Stimulated activated naive CD8-positive, alpha-beta T cell treated with anti-CD3 and anti-CD28 coated beads, Interleukin-15, amount 100 ng/mL, for 72 hours (primary cell): ENCODE measurements around the gene ZNF736.
"Not testable (repeated sequence)": the region's sequence is repeated elsewhere in the genome, so short reads cannot be mapped to it uniquely, and the experiment has no call there.

Experiments used
- ATAC-seq: fragments of 150-1000 bp; cut with Tn5 transposase; 2 replicates; pipeline ENCODE4 v1.10.0; 2021; ENCODE audit warnings: mild to moderate bottlenecking, moderate library complexity
- DNase-seq, 2 donors: peaks; one replicate each; pipeline ENCODE4 v3.0.0; 2021 to 2022
- H3K27ac Mint-ChIP-seq, 2 donors: one replicate each; pipeline ENCODE4 v1.8.0; 2022; ENCODE audit warnings: mild to moderate bottlenecking in 2 of 2, mixed read lengths in 2 of 2, moderate library complexity in 2 of 2
- H3K27me3 Mint-ChIP-seq: one replicate; pipeline ENCODE4 v1.8.0; 2022; ENCODE audit warnings: mixed read lengths
- H3K4me1 Mint-ChIP-seq: one replicate; pipeline ENCODE4 v1.8.0; 2022; ENCODE audit warnings: mild to moderate bottlenecking, mixed read lengths
- H3K4me3 Mint-ChIP-seq, 2 donors: one replicate each; pipeline ENCODE4 v1.8.0; 2022; ENCODE audit warnings: mild to moderate bottlenecking in 2 of 2, mixed read lengths in 2 of 2, moderate library complexity in 1 of 2
- H3K9me3 Mint-ChIP-seq, 2 donors: one replicate each; pipeline ENCODE4 v1.8.0; 2022; ENCODE audit warnings: mixed read lengths in 2 of 2

ZNF736 gene

DNA sequence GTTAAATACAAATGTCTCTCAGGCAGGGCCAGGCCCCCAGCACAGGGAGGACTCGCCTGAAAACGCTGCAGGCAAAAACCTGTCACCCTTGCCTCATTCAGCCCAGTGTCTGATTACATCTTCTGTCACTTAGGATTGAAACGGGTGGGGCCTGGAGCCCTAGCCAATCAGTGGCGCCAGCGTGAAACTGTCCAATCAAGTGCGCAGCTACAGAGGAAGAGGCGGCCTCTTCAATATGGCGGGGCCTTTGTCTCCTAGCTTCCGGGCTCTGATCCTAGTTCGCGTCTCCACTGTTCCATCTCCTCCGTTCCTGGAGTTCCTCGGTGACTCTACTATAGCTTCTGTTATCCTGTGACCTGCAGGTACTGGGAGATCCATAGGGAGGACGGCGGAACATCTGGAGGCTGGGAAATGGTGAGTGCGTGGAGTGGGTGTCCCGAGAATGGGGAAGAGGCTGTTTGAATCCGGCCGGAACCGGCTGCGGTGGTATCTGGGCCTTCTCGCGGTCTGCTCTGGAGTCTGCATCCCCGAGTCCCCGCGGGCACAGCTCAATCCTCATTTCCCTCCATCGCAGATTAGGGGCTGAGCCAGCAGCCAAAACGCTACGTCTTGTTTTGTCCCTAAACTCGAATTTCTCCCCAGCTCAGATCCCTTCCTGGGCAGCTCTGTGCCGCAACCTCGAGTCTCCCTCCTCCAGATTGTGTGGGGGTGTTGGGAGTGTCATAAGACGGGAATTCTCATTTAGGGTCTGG is at the start of gene ZNF736:
Gene ZNF736, plus strand, starts transcription at position 222 of the 752 bp plus-strand sequence. Its CDS starts 190 bp downstream, at position 412.
- H3K4me1 Mint-ChIP-seq = peaks cover 26% of the 10 kb centered on the region

DNA sequence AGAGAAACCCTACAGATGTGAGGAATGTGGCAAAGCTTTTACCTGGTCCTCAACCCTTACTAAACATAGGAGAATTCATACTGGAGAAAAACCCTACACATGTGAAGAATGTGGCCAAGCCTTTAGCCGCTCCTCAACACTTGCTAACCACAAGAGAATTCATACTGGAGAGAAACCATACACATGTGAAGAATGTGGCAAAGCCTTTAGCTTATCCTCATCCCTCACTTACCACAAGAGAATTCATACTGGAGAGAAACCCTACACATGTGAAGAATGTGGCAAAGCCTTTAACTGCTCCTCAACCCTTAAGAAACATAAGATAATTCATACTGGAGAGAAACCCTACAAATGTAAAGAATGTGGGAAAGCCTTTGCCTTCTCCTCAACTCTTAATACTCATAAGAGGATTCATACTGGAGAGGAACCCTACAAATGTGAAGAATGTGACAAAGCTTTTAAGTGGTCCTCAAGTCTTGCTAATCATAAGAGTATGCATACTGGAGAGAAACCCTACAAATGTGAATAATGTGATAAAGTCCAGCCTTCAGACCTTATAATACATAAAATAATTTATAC is 47.3 kb upstream of the ZNF736 start:
- Mint-ChIP-seq H3K9me3 (peaks cover 19 to 31% of the 10 kb centered on the region in 2 donors), H3K27ac (no peak overlapping the region), H3K27me3 (no peaks in the 10 kb centered on the region), H3K4me3 (no peak overlapping the region), H3K4me1 (no peaks in the 10 kb centered on the region)
- ATAC-seq = no peak
- DNase-seq = no peak

More for the DNA sequence above, at the start of gene ZNF736:
- peak within 1 kb of the TSS; percentile 98 to 99 for H3K27ac Mint-ChIP-seq
- ATAC-seq (peak; percentile 100), DNase-seq (peak; percentile 77 to 91)
- H3K4me3 Mint-ChIP-seq = peak within 1 kb of the TSS; percentile 95 to 97
- peaks cover 0 to 3% of the 10 kb centered on the region in 2 donors for H3K9me3 Mint-ChIP-seq
- H3K27me3 Mint-ChIP-seq = no peaks in the 10 kb centered on the region

DNA sequence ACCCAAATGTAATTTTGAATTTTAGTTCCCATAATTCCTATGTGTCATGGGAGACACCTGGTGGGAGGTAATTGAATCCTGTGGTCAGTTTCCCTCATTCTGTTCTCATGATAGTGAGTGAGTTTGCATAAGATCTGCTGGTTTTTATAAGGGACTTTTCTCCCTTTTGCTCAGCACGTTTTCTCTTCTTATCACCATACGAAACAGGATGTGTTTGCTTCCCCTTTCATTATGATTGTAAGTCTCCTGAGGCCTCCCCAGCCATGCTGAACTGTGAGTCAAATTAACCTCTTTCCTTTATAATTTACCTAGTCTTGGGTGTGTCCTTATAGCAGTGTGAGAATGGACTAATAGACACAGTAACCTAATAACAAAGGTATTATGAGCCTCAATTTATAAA is 36.1 kb upstream of the ZNF736 start:
- Mint-ChIP-seq H3K9me3 (peaks cover 10 to 13% of the 10 kb centered on the region in 2 donors), H3K27ac (no peak overlapping the region), H3K27me3 (no peaks in the 10 kb centered on the region), H3K4me1 (no peaks in the 10 kb centered on the region), H3K4me3 (no peak overlapping the region)
- no peak for ATAC-seq
- DNase-seq = no peak

DNA sequence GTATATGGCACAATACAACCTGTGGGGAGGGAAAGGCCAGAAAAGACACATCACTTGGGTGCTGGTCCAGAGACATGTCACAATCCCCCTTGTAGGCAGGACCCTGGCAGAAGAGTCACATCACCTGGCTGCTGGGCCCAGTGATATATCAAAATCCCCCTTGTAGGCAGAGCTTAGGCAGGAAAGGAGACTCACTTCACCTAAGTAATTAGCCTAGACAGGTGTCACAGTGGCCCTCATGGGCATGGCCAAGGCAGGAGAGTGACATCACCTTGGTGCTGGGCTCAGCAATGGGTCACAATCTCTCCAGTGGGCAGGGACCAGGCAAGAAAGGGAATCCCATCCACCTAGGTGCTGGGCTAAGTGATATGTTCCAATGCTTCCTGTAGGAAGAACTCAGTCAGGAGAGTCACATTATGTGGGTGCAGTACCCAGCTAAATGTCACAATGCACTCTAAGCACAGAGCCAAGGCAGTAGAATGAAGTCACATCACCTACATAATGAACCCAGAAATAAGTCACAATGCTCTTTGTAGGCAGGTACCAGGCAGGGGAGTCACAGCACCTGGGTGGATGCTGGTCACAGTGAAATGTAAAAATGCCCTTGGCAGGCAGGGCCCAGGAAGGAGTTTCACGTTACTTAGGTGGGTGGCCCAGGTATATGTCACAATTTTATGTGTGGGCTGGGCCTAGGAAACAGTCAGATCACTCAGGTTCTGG is 18.9 kb upstream of the ZNF736 start:
- no peak for ATAC-seq

DNA sequence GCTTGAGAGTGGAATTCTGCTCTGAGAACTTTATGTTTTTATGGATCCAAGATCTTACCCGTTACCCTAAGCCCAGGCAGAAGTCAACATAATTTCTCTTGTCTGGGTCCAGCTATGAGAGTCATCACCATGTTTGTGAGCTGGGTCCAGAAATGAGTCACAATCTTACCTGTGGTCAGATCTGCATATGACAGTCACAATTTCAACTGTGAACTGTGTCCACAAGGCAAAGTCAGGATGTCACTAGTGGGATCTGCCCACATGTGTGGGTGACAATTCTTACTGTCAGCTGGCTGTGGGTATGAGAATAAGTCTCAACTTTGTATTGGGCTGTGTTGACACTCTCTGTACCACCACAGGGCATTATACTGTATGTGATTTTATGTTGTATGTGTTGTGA is 16.3 kb upstream of the ZNF736 start:
- not testable (repeated sequence) for H3K4me1 Mint-ChIP-seq, H3K27me3 Mint-ChIP-seq, H3K27ac Mint-ChIP-seq, H3K9me3 Mint-ChIP-seq, H3K4me3 Mint-ChIP-seq
- ATAC-seq (peak; percentile 78), DNase-seq (peak in 1 of 2 donors; percentile 24)

More for the DNA sequence above, 18.9 kb upstream of the ZNF736 start:
- H3K27ac Mint-ChIP-seq = no peak overlapping the region
- no peaks in the 10 kb centered on the region for H3K4me1 Mint-ChIP-seq
- no peaks in the 10 kb centered on the region for H3K27me3 Mint-ChIP-seq
- H3K4me3 Mint-ChIP-seq = no peak overlapping the region
- H3K9me3 Mint-ChIP-seq = no peaks in the 10 kb centered on the region
- DNase-seq = no peak

DNA sequence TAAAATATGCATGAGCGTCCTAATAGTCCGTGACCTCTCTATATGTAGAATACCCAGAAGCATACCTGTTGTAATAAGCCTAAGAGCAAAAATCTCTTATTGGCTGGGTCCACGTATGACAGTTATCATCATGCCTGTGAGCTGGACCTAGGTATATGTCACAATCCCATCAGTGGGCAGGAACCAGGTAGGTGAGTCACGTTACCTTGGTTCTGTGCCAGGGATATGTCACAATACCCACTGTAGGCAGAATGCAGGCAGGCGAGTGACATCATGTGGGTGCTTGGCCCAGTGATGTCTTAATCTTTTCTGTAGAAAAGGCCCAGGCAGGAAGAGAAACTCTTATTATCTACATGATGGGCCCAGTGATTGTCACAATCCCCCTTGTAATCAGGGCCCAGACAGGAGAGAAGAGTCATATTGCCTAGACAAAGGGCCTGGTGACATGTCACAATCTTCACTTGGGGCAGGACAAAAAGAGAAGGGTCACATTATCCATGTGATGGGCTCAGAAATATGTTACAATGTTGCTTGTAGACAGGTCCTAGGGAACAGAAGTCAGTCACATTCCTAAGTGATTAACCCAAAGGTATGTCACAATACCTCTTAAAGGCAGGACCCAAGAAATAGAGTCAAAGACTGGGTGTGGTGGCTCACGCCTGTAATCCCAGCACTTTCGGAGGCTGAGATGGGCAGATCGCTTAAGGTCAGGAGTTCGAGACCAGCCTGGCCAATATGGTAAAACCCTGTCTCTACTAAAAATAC is 12.9 kb upstream of the ZNF736 start:
- no peak for DNase-seq
- H3K27me3 Mint-ChIP-seq = no peaks in the 10 kb centered on the region
- no peak overlapping the region for H3K4me3 Mint-ChIP-seq
- no peak for ATAC-seq
- peaks cover under 1% of the 10 kb centered on the region for H3K4me1 Mint-ChIP-seq
- H3K9me3 Mint-ChIP-seq = peaks cover 0 to 5% of the 10 kb centered on the region in 2 donors
- H3K27ac Mint-ChIP-seq = no peak overlapping the region

DNA sequence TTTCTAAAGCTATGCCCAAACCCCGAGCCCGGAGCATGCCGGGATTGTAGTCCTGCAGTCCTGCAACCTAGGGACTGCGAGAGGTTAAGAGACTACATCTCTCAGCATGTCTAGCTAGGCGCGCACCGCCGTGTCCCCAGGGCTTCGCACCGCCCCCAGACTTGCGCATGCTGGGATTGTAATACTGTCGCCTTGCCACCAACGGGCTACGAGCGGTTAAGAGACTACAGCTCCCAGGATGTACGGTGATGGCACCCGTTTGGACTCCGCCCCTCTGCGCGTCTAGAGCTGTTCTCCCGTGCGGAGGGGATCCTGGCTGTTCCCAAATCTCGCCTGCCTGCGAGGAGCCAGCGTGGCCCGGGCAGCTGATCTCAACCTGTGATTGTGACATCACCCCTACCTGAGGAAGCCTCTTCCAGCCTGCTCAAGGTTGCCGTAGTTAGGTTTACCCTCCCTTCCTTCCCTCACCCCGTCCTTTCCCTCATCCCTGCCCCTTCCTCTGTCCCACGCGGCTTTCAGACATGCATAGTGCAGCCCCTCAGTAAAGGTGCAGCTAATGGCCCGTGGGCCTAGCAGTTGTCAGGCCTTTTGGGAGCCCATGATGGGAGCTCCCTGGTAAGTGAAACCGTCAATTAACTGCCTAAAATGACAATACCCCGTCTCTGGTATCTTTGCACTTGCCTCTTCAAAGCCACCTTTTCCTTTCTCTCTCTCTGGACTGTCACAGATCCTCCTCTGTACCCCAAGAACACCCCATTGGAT is 6.3 kb upstream of the ZNF736 start:
- H3K27ac Mint-ChIP-seq = peak overlapping the region; percentile 99
- DNase-seq (peak; percentile 87 to 95), ATAC-seq (peak; percentile 99)
- H3K4me1 Mint-ChIP-seq = peaks cover 25% of the 10 kb centered on the region
- no peaks in the 10 kb centered on the region for H3K9me3 Mint-ChIP-seq
- H3K4me3 Mint-ChIP-seq = peak overlapping the region; percentile 89 to 93
- no peaks in the 10 kb centered on the region for H3K27me3 Mint-ChIP-seq

DNA sequence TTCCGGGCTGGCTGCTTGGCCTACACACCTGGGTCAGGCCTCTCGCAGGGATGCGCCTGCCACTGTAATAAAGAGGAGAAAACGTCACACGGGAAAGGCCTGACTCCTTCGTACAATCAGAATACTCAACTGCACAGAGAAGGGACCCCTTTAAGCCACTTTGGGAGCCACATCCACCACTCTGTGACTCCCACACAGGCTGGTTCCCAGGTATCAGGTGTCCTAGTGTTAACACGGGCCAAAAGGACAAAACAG is 5.8 kb upstream of the ZNF736 start:
- DNase-seq = peak; percentile 19 to 30
- Mint-ChIP-seq H3K9me3 (no peaks in the 10 kb centered on the region), H3K4me3 (peak overlapping the region; percentile 89 to 93), H3K27ac (peak overlapping the region; percentile 99), H3K4me1 (peaks cover 29% of the 10 kb centered on the region), H3K27me3 (no peaks in the 10 kb centered on the region)
- no peak for ATAC-seq

DNA sequence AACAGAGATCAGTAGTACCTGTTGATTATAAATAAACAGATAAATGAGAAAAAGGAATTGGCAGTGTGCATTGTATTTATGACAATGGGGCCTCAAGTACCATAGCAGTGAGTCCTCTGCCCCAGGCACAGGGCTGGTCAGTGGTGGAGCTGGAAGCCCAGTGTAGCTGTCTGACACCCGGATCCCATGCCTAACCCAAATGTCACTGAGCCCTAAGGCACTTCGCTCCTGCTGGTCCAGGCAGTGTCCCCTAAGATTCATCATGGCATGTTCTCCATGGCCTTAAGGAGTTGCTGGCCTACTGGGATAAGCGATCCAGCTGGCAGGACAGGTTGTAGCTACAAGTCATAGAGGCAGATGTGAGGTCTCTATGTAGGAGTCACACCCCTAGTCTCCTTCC is 3.3 kb upstream of the ZNF736 start:
- no peak overlapping the region for H3K4me3 Mint-ChIP-seq
- H3K9me3 Mint-ChIP-seq = no peaks in the 10 kb centered on the region
- H3K4me1 Mint-ChIP-seq = peaks cover 41% of the 10 kb centered on the region
- no peaks in the 10 kb centered on the region for H3K27me3 Mint-ChIP-seq
- no peak overlapping the region for H3K27ac Mint-ChIP-seq
- DNase-seq (no peak), ATAC-seq (no peak)

DNA sequence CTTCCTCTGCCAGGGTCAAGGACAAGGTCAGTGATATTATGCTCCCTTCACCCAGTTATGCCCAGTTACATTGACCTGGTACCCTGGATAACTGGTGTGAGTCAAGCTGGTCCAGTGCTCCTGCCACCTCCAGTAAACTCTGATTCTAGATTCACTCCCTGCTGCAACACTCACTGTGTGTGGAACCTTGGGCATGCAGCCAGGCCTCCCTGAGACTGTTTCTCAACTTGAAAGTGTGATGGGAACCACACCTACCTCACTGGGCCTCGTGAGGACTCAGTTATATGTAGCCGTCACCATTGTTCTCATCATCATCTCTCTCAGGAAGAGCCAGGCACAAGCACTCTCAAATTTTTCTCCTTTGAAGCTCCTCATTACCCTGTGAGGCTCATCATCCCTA is 935 bp upstream of the ZNF736 start:
- no peak for ATAC-seq
- DNase-seq = peak in 1 of 2 donors; percentile 27
- H3K27me3 Mint-ChIP-seq = no peaks in the 10 kb centered on the region
- H3K27ac Mint-ChIP-seq = peak overlapping the region; percentile 98 to 99
- H3K9me3 Mint-ChIP-seq = no peaks in the 10 kb centered on the region
- H3K4me1 Mint-ChIP-seq = peaks cover 33% of the 10 kb centered on the region
- H3K4me3 Mint-ChIP-seq = peak overlapping the region; percentile 95 to 97

DNA sequence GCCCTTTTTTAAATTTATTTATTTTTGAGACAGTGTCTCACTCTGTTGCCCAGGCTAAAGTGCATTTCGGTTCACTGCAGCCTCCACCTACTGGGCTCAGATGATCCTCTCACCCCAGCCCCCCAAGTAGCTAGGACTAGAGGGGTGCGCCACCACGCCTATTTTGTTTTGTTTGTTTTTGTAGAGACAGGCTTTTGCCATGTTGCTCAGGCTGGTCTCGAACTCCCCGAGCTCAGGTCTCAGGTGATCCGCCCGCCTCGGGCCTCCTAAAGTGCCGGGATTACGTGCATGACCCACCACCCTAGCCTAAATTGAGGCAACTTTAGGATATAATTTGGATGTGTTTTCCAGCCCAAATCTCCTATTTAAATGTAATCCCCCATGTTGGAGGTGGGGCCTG is 805 bp downstream of the ZNF736 start:
- no peaks in the 10 kb centered on the region for H3K27me3 Mint-ChIP-seq
- DNase-seq (no peak), ATAC-seq (no peak)
- H3K9me3 Mint-ChIP-seq = peaks cover 0 to 5% of the 10 kb centered on the region in 2 donors
- H3K4me1 Mint-ChIP-seq = peaks cover 24% of the 10 kb centered on the region
- H3K4me3 Mint-ChIP-seq = peak overlapping the region; percentile 95 to 97
- H3K27ac Mint-ChIP-seq = peak overlapping the region; percentile 98 to 99

DNA sequence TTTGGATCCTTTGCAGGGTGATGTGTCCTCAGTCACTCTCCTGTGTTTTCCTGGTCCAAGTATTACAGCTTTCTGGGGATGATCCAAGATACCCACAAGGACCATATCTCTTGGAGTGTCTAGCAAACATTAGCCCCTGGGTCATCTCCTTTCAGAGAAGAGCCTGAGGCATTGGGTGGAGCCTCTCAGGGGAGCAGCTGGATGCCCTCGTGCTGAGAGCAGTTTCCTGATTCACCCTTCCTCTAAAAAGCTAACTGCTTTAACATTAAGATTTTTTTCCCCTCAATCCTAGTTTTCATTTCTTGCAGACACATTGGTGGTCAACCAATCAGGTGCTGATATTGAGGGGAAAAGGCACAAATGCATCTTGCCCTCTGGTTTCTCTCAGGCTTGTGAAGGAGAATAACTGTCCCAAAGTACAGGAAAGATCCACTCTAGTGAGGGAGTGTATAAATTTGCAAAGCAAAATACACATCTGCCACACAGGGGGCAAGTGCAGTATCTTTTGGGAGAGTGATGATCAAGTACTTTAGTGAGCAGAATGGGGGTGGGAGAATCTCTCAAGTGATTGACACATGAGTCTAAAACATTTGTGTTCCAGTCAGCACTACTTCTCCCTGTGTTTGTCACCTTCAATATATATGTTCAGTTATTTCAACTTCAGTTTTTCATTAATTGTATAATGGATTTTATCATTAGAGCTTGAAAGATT is 2.4 kb downstream of the ZNF736 start:
- Mint-ChIP-seq H3K4me3 (peak overlapping the region in 1 of 2 donors; percentile 68), H3K4me1 (peaks cover 24% of the 10 kb centered on the region)
- not testable (repeated sequence) for ATAC-seq, H3K27ac Mint-ChIP-seq, H3K9me3 Mint-ChIP-seq, H3K27me3 Mint-ChIP-seq, DNase-seq

DNA sequence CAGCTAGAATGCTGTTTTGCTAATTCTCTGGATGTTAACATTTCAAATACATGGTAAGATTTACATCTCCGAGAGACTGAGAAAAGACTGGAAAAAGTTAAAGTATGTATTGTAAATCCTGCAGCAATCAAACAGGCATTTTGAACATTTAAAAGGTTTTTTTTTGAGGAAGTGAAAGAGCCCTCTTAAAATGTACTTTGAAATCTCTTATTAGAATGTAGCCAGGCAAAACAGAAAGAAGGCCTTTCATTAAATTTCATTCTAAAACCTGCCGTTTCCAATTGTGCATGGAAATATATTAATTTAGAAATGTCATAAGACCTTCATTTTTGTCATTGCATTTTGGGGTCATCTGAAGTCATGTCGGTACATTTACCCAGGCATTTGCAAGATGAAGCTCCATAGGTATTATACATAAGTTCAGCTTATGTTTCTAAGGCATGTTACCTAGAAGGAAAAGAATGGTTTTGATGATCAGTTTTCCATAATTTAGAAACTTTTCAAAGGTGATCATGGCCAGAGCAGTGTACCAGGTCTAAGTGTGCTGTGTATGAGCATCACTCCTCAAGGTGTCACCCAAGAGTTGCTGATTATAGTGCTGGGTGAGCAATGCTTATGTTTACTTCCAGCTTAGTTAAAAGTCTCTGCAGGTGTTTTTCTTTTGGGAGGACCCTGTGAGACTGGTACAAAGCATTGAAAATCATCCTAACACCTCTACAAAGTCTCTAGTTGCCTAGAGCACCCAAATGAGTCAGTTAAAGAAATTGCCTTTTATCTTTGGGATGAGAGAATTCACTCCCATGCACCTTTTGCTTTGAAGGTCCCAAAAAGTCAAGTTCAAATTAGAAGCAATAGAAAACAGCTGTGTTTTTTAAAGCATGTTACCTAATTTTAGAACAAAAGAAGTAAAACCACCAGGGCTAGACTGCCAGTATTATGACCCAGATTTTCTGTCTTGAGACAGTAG is 7.1 kb downstream of the ZNF736 start:
- Mint-ChIP-seq H3K4me3 (no peak overlapping the region), H3K27me3 (no peaks in the 10 kb centered on the region), H3K4me1 (peaks cover 5% of the 10 kb centered on the region), H3K27ac (no peak overlapping the region), H3K9me3 (peaks cover 10 to 32% of the 10 kb centered on the region in 2 donors)
- DNase-seq = no peak
- peak; percentile 48 for ATAC-seq
